ENCODE results near the gene CD274. TPM values are rescaled to one million over a fixed set of nuclear protein-coding genes. Genes with fewer than 3 reads are reported as not detected.

Gene CD274
- total RNA-seq, 2 donors from 2014 or later, result 97.1 to 242 TPM

Other genes starting within 250 kb of the CD274 start
- gene INSL4, start 219.1 kb upstream of the CD274 start, total RNA-seq, result not detected
- under 1 TPM in 1 of 2 donors, not detected in 1; 0.40 TPM for gene RLN2, start 145.8 kb upstream of the CD274 start, total RNA-seq
- gene RLN1, start 110.7 kb upstream of the CD274 start, total RNA-seq, result 1 to 10 TPM in 1 of 2 donors, not detected in 1; 1.1 TPM
- 10 to 100 TPM; 30.7 to 47.4 TPM for gene PLGRKT, start 12.6 kb upstream of the CD274 start, total RNA-seq
- gene PDCD1LG2, start 60.0 kb downstream of the CD274 start, total RNA-seq, result 1 to 10 TPM in 1 of 2 donors, under 1 TPM in 1; 0.55 to 1.7 TPM
- 10 to 100 TPM; 25.4 to 36.1 TPM for gene RIC1, start 178.6 kb downstream of the CD274 start, total RNA-seq